Muscle layer of colon (tissue), 2 donors: ENCODE data around the gene NMRAL1.
A peak's percentile ranks its signal among the peaks of the same experiment; 100 is the strongest.

Source experiments
- H3K27ac ChIP-seq: one replicate; pipeline ENCODE4 v1.7.0; 2013; ENCODE audit warnings: low read depth, mild to moderate bottlenecking, low read length, moderate library complexity
- H3K27me3 ChIP-seq, 2 donors: one replicate each; pipeline ENCODE4 v1.7.0; 2013; ENCODE audit warnings: low read length in 2 of 2, mild to moderate bottlenecking in 2 of 2; ENCODE audit not compliant: insufficient read depth in 2 of 2, control insufficient read depth in 1 of 2
- H3K36me3 ChIP-seq: one replicate; pipeline ENCODE4 v1.7.0; 2013; ENCODE audit warnings: mild to moderate bottlenecking, low read length; ENCODE audit not compliant: insufficient read depth
- H3K4me1 ChIP-seq: one replicate; pipeline ENCODE4 v1.7.0; 2013; ENCODE audit warnings: mild to moderate bottlenecking, low read length; ENCODE audit not compliant: insufficient read depth
- H3K4me3 ChIP-seq, 2 donors: one replicate each; pipeline ENCODE4 v1.7.0; 2013; ENCODE audit warnings: low read length in 2 of 2, low read depth in 1 of 2, mild to moderate bottlenecking in 1 of 2, moderate library complexity in 1 of 2
- H3K9ac ChIP-seq: one replicate; pipeline ENCODE4 v1.7.0; 2013; ENCODE audit warnings: low read length
- H3K9me3 ChIP-seq: one replicate; pipeline ENCODE4 v1.7.0; 2013; ENCODE audit warnings: mild to moderate bottlenecking, low read length
- donor health status: abdominal sarcoma.
- donor health status: Adenocarcinoma of cecum.

Gene NMRAL1

DNA sequence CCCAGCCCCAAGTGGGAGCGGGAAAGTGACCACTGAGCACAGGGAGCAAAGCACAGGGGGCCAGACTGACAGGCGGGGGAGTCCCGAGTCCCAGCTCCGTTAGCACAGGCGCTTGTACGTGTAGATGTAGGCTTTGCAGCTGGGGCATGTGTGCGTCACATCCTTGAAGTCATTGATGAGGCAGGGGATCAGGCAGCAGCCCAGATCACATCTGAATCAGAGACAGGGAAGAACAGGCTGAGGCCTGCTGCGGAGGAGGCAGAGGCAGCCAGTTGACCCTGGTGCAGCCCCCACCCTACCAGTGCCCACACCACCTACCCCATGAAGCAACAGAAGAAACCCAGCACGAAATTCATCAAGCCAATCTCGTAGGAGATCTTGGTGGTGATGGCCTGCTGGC, 38.0 kb upstream of the NMRAL1 start:
- Histone ChIP-seq H3K27ac (no peak overlapping the region), H3K4me1 (peaks cover 37% of the 10 kb centered on the region), H3K4me3 (no peak overlapping the region), H3K9me3 (no peaks in the 10 kb centered on the region), H3K9ac (no peak overlapping the region), H3K27me3 (no peaks in the 10 kb centered on the region), H3K36me3 (peaks cover 43% of the 10 kb centered on the region)

DNA sequence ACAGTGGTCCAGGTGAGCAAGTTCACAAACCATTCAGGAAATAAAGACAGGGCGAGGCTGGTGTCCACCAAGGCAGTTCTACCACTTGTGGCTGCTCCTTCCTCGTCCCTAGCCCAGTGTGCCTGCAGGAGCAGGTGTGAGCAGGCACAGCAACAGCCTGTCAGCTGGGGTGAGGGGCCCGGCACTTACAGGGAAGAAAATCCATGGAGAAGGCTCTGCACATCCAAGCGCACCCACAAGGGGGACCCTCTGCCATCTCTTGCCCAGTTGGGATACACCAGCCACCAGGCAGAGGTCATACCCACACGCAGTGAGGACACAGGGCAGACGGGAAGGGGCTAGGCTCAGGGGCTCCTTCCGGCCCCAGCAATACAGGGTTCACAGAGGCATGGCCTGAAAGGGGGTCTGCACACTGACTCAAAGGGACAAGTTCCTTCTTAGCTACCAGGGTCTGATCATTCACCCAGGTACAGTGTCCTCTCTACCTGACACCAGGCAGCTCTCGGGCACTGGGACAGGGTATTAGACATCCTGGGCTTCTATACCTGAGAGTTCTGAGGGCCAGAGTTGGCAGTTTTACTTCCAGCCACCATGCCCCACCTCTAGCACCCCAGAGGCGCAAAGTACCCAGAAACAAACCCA, 37.1 kb upstream of the NMRAL1 start:
- H3K9ac ChIP-seq = no peak overlapping the region
- H3K36me3 ChIP-seq = peaks cover 45% of the 10 kb centered on the region
- peaks cover 32% of the 10 kb centered on the region for H3K4me1 ChIP-seq
- no peaks in the 10 kb centered on the region for H3K9me3 ChIP-seq
- H3K27ac ChIP-seq = no peak overlapping the region
- H3K4me3 ChIP-seq = no peak overlapping the region
- H3K27me3 ChIP-seq = no peaks in the 10 kb centered on the region

GRCh38 chr16:4510747-4511426, 36.5 kb upstream of the NMRAL1 start:
- no peaks in the 10 kb centered on the region for H3K9me3 ChIP-seq
- no peak overlapping the region for H3K4me3 ChIP-seq
- no peak overlapping the region for H3K9ac ChIP-seq
- H3K36me3 ChIP-seq = peaks cover 45% of the 10 kb centered on the region
- no peak overlapping the region for H3K27ac ChIP-seq
- peaks cover 27% of the 10 kb centered on the region for H3K4me1 ChIP-seq
- no peaks in the 10 kb centered on the region for H3K27me3 ChIP-seq

GRCh38 chr16:4510131-4510530, 35.7 kb upstream of the NMRAL1 start:
- H3K4me3 ChIP-seq = no peak overlapping the region
- H3K9ac ChIP-seq = no peak overlapping the region
- H3K9me3 ChIP-seq = no peaks in the 10 kb centered on the region
- no peak overlapping the region for H3K27ac ChIP-seq
- H3K36me3 ChIP-seq = peaks cover 45% of the 10 kb centered on the region
- no peaks in the 10 kb centered on the region for H3K27me3 ChIP-seq
- peaks cover 20% of the 10 kb centered on the region for H3K4me1 ChIP-seq

DNA sequence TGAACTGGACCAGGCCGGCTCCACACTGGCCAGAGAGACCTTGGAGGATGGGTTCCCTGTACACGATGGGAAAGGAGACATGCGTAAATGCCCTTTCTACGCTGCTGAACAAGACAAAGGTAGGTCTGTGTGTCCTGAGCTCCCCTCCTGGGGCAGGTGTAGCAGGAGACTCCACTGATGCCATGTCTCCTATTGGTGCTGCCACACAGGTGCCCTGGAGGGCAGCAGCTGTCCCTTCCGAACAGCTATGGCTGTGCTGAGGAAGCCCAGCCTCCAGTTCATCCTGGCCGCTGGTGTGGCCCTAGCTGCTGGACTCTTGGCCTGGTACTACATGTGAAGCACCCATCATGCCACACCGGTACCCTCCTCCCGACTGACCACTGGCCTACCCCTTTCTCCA, 35.0 kb upstream of the NMRAL1 start:
- H3K4me1 ChIP-seq = peaks cover 13% of the 10 kb centered on the region
- no peak overlapping the region for H3K9ac ChIP-seq
- H3K4me3 ChIP-seq = no peak overlapping the region
- H3K27me3 ChIP-seq = no peaks in the 10 kb centered on the region
- H3K9me3 ChIP-seq = no peaks in the 10 kb centered on the region
- no peak overlapping the region for H3K27ac ChIP-seq
- H3K36me3 ChIP-seq = peaks cover 45% of the 10 kb centered on the region

DNA sequence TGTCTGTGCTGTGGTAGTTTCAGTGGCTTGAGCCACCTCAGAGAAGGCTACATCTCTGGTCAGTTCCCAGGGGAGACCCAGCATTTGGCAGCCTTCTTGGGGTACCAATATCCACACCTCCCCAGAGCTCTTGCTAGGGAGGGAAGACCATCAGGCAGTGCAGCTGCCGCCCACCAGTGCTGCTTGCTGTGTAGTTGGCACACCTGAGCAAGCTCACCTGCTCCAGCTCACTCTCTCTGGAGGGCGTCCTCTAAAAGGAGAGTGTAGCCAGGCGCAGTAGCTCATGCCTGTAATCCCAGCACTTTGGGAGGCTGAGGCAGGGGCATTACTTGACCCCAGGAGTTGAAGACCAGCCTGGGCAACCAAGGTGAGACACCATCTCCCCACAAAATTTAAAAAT, 34.4 kb upstream of the NMRAL1 start:
- Histone ChIP-seq H3K9me3 (no peaks in the 10 kb centered on the region), H3K27ac (no peak overlapping the region), H3K27me3 (no peaks in the 10 kb centered on the region), H3K36me3 (peaks cover 45% of the 10 kb centered on the region), H3K4me1 (peaks cover 7% of the 10 kb centered on the region), H3K4me3 (no peak overlapping the region), H3K9ac (no peak overlapping the region)

DNA sequence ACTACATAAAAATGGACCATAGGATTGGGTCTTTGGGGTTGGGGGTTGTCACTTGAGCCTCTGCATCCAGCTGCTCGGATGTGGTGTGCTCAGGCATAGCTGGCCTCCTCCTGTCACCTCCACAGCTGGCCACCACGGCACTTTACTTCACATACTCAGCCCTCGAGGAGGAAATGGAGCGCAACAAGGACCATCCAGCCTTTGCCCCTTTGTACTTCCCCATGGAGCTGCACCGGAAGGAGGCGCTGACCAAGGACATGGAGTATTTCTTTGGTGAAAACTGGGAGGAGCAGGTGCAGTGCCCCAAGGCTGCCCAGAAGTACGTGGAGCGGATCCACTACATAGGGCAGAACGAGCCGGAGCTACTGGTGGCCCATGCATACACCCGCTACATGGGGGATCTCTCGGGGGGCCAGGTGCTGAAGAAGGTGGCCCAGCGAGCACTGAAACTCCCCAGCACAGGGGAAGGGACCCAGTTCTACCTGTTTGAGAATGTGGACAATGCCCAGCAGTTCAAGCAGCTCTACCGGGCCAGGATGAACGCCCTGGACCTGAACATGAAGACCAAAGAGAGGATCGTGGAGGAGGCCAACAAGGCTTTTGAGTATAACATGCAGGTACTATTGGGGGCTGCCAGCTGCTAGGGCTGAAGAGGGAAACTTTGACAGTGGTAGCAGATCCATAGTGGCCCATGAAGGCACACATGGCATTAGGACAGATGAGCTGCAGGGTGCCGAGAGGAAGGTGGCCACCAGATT, 33.3 kb upstream of the NMRAL1 start:
- Histone ChIP-seq H3K9me3 (no peaks in the 10 kb centered on the region), H3K9ac (no peak overlapping the region), H3K27me3 (no peaks in the 10 kb centered on the region), H3K36me3 (peaks cover 45% of the 10 kb centered on the region), H3K4me3 (no peak overlapping the region), H3K4me1 (peaks cover 7% of the 10 kb centered on the region), H3K27ac (no peak overlapping the region)

GRCh38 chr16:4506450-4506849, 32.0 kb upstream of the NMRAL1 start:
- peaks cover 37% of the 10 kb centered on the region for H3K36me3 ChIP-seq
- H3K4me3 ChIP-seq = no peak overlapping the region
- no peak overlapping the region for H3K27ac ChIP-seq
- H3K9ac ChIP-seq = no peak overlapping the region
- H3K9me3 ChIP-seq = no peaks in the 10 kb centered on the region
- H3K4me1 ChIP-seq = peaks cover 7% of the 10 kb centered on the region
- no peaks in the 10 kb centered on the region for H3K27me3 ChIP-seq

DNA sequence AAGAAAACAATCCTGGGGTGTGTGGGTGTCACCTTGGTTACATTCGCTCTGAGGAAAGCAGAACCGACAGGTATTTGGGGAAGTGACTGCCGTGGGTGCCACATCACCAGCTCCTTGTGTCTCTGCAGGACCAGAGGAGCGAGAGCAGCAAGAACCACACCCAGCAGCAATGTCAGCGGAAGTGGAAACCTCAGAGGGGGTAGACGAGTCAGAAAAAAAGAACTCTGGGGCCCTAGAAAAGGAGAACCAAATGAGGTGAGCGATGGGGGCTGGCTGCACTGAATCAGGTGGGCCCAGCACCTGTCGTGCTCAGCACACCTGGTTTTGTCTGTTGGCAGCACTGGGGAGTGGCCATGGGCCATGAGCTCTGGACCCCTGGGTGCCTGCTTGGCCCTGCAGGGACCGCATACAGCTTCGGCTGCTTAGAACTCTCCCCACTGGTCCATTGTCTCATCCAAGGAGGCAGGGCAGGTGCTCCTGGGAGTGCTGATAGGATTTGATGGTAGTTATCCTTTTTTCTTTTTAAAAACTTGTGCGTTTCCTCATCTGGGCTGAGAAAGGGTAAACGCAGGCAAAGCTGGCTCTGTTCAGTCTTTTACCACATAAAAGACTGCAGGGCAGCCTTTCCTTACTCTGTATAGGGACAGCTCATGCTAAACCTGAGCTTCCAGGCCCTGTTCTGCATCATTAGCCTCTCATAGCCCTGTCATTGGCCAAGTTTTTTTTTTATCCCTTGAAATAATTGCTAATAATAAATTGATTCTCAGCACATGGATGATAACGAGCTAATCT, 31.1 kb upstream of the NMRAL1 start:
- H3K36me3 ChIP-seq = peaks cover 29% of the 10 kb centered on the region
- H3K4me3 ChIP-seq = no peak overlapping the region
- H3K4me1 ChIP-seq = peaks cover 12% of the 10 kb centered on the region
- no peaks in the 10 kb centered on the region for H3K27me3 ChIP-seq
- H3K9ac ChIP-seq = no peak overlapping the region
- H3K27ac ChIP-seq = no peak overlapping the region
- H3K9me3 ChIP-seq = no peaks in the 10 kb centered on the region

- Histone ChIP-seq H3K27me3 (no peaks in the 10 kb centered on the region), H3K36me3 (no peaks in the 10 kb centered on the region), H3K4me3 (peak overlapping the region in 1 of 2 donors; percentile 2), H3K27ac (no peak overlapping the region), H3K9ac (no peak overlapping the region), H3K4me1 (peaks cover 21% of the 10 kb centered on the region), H3K9me3 (no peaks in the 10 kb centered on the region)
Measured at GRCh38 chr16:4501071-4501478, 26.6 kb upstream of the NMRAL1 start.

- no peaks in the 10 kb centered on the region for H3K36me3 ChIP-seq
- peak overlapping the region; percentile 12 for H3K27ac ChIP-seq
- H3K9ac ChIP-seq = no peak overlapping the region
- peak overlapping the region in 1 of 2 donors; percentile 2 for H3K4me3 ChIP-seq
- no peaks in the 10 kb centered on the region for H3K27me3 ChIP-seq
- H3K4me1 ChIP-seq = peaks cover 21% of the 10 kb centered on the region
- H3K9me3 ChIP-seq = no peaks in the 10 kb centered on the region
Measured at GRCh38 chr16:4500272-4500671, 25.8 kb upstream of the NMRAL1 start.
